ENCODE data around the gene FAM13A. TPM values are rescaled to one million over a fixed set of nuclear protein-coding genes. Genes with fewer than 3 reads are reported as not detected.
A peak's percentile ranks its signal among the peaks of the same experiment; 100 is the strongest.

FAM13A gene
- total and polyA plus RNA-seq, 2 experiments from 2014 or later = 23.3 to 43.8 TPM

DNA sequence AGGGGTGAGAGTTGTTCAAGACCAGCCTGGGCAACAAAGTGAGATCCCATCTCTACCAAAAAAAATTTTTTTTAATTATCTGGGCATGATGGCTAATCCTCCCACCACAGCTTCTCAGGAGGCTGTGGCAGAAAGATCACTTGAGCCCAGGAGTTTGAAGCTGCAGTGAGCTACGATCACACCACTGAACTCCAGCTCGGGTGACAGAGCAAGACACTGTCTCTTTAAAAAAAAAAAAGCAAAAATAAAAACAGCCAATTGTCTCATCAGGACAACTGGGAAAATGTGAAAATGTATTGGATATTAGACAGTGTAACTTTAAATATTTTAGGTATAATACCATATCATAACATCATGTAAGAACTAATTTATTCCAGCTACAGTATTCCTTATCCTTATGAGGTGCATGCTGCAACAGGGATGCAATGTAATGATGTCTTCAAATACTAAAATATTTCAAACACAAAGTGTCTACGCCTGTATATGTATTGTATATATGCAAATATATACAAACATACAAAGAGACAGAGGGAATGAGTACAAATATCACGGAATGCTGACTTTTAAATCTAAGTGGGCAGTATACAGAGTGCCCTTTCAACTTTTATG lies 17.2 kb downstream of the FAM13A start:
- Histone ChIP-seq H3K9me3 (ENCODE audit: low read depth) (no peaks in the 10 kb centered on the region), H3K4me1 (ENCODE audit: low read depth) (no peaks in the 10 kb centered on the region), H3K27ac (no peak overlapping the region), H3K4me3 (no peak overlapping the region), H3K36me3 (no peaks in the 10 kb centered on the region), H3K27me3 (no peaks in the 10 kb centered on the region)
- peak in 1 of 2 donors; percentile 34 for DNase-seq (ENCODE audit: low read depth in 1 of 2, low spot score in 1 of 2)
- TF ChIP-seq, protein P1, sequence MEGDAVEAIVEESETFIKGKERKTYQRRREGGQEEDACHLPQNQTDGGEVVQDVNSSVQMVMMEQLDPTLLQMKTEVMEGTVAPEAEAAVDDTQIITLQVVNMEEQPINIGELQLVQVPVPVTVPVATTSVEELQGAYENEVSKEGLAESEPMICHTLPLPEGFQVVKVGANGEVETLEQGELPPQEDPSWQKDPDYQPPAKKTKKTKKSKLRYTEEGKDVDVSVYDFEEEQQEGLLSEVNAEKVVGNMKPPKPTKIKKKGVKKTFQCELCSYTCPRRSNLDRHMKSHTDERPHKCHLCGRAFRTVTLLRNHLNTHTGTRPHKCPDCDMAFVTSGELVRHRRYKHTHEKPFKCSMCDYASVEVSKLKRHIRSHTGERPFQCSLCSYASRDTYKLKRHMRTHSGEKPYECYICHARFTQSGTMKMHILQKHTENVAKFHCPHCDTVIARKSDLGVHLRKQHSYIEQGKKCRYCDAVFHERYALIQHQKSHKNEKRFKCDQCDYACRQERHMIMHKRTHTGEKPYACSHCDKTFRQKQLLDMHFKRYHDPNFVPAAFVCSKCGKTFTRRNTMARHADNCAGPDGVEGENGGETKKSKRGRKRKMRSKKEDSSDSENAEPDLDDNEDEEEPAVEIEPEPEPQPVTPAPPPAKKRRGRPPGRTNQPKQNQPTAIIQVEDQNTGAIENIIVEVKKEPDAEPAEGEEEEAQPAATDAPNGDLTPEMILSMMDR (IDR thresholded peaks at IDR 0.05; ENCODE audit: low read depth, low read length) = no peak

GRCh38 chr4:89036535-89036934 lies 20.4 kb downstream of the FAM13A start:
- no peaks in the 10 kb centered on the region for H3K36me3 ChIP-seq
- no peak overlapping the region for H3K27ac ChIP-seq
- H3K9me3 ChIP-seq (ENCODE audit: low read depth) = no peaks in the 10 kb centered on the region
- TF ChIP-seq, protein P1 (IDR thresholded peaks at IDR 0.05; ENCODE audit: low read depth, low read length) = no peak
- peaks cover 15% of the 10 kb centered on the region for H3K4me1 ChIP-seq (ENCODE audit: low read depth)
- DNase-seq (ENCODE audit: low read depth in 1 of 2, low spot score in 1 of 2) = no peak
- no peaks in the 10 kb centered on the region for H3K27me3 ChIP-seq
- H3K4me3 ChIP-seq = no peak overlapping the region

DNA sequence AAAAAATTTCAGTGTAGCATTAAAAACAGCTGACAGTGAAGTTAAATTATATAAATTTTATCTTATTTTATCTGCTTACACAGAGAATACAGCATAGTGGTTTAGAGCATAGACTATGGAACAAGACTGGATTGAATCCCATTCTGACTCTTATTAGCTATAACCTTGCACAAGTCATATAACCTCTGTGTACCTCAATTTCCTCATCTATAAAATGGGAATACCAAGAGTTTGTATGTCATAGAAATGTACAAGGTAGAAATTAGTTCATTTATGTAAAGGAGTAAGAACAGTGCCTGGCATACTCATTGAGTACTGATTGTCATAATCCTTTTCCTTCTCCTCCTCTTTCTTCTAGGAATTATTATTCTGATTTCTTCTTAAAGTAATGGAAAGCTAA lies 25.7 kb downstream of the FAM13A start:
- TF ChIP-seq, protein P1 (IDR thresholded peaks at IDR 0.05; ENCODE audit: low read depth, low read length) = no peak
- H3K27ac ChIP-seq = no peak overlapping the region
- H3K9me3 ChIP-seq (ENCODE audit: low read depth) = no peaks in the 10 kb centered on the region
- DNase-seq (ENCODE audit: low read depth in 1 of 2, low spot score in 1 of 2) = no peak
- H3K4me1 ChIP-seq (ENCODE audit: low read depth) = peaks cover 15% of the 10 kb centered on the region
- H3K36me3 ChIP-seq = no peaks in the 10 kb centered on the region
- no peak overlapping the region for H3K4me3 ChIP-seq
- H3K27me3 ChIP-seq = no peaks in the 10 kb centered on the region

DNA sequence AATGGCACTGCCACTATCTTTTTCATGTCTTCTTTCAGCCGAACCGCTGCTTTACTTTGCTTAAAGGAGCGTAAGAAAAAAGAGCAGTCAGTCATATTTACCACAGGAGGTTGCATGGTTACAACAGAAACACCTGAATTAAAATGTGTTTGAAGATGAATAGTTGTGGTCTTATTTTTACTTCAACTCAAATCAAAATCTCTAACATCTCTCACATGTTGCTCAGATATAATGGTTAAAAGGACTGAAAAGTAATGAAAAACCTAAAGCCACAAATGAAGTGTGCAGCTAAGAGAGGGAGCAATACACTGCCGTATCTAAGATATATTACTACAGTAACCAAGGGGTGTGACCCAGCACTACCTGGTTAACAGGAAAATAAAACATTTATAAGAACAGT lies 27.4 kb downstream of the FAM13A start:
- TF ChIP-seq, protein P1 (IDR thresholded peaks at IDR 0.05; ENCODE audit: low read depth, low read length) = no peak
- H3K27ac ChIP-seq = no peak overlapping the region
- H3K4me3 ChIP-seq = no peak overlapping the region
- H3K9me3 ChIP-seq (ENCODE audit: low read depth) = no peaks in the 10 kb centered on the region
- no peaks in the 10 kb centered on the region for H3K27me3 ChIP-seq
- peaks cover 15% of the 10 kb centered on the region for H3K4me1 ChIP-seq (ENCODE audit: low read depth)
- H3K36me3 ChIP-seq = no peaks in the 10 kb centered on the region
- no peak for DNase-seq (ENCODE audit: low read depth in 1 of 2, low spot score in 1 of 2)

DNA sequence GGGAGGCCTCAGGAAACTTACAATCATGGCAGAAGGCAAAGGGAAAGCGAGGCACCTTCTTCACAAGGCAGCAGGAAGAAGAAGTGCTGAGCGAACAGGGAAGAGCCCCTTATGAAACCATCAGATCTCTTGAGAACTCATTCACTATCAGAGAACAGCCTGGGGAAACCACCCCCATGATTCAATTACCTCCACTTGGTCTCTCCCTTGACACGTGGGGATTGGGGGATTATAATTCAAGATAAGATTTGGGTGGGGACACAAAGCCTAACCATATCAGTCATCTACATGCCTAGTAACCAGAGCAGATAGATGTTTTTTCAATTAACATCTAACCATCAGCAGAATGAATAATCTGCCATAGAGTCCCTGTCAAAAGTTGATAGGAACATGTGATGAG lies 30.4 kb downstream of the FAM13A start:
- TF ChIP-seq, protein P1 (IDR thresholded peaks at IDR 0.05; ENCODE audit: low read depth, low read length) = no peak
- Histone ChIP-seq H3K27me3 (no peaks in the 10 kb centered on the region), H3K4me1 (ENCODE audit: low read depth) (peaks cover 25% of the 10 kb centered on the region), H3K27ac (no peak overlapping the region), H3K36me3 (no peaks in the 10 kb centered on the region), H3K9me3 (ENCODE audit: low read depth) (no peaks in the 10 kb centered on the region), H3K4me3 (no peak overlapping the region)
- DNase-seq (ENCODE audit: low read depth in 1 of 2, low spot score in 1 of 2) = no peak

Data from cardiac muscle cell (in vitro differentiated cells and primary cell).